ENCODE measurements around the gene C3orf20.

- TF ChIP-seq PKNOX1 (IDR thresholded peaks at IDR 0.05) (no peak), SUZ12 (IDR thresholded peaks at IDR 0.05) (no peak), ELF4 (IDR thresholded peaks at IDR 0.05) (no peak), TARDBP (IDR thresholded peaks at IDR 0.05) (no peak)
Measured at GRCh38 chr3:14770591-14770990, 95.7 kb downstream of the C3orf20 start.
